HepG2 (cell line): ENCODE data around the gene SIN3A. TPM values are rescaled to one million over a fixed set of nuclear protein-coding genes. Genes with fewer than 3 reads are reported as not detected.

ENCODE experiments used
- ADNP ChIP-seq: sonication (generic); formaldehyde crosslinking; IDR thresholded peaks from 2 replicates; pipeline ENCODE4 v1.4.0; 2020; ENCODE audit warnings: missing genetic modification reagents
- ARID3A ChIP-seq: IDR thresholded peaks from 2 replicates; pipeline ENCODE4 v1.6.1; 2012; ENCODE audit warnings: low read depth, low read length, improper control_type of control experiment
- CEBPG ChIP-seq: IDR thresholded peaks from 2 replicates; pipeline ENCODE4 v1.6.1; 2016
- DZIP1 ChIP-seq: sonication (generic); formaldehyde crosslinking; IDR thresholded peaks from 2 replicates; pipeline ENCODE4 v1.5.0; 2020; ENCODE audit warnings: mild to moderate bottlenecking, missing genetic modification reagents
- GATA4 ChIP-seq: sonication (generic); IDR thresholded peaks from 2 replicates; pipeline ENCODE4 v1.6.1; 2016; ENCODE audit warnings: antibody characterized with exemption, low read depth, borderline replicate concordance
- HNF1B ChIP-seq: sonication (generic); formaldehyde crosslinking; IDR thresholded peaks from 2 replicates; pipeline ENCODE4 v1.5.1; 2020; ENCODE audit warnings: mild to moderate bottlenecking, moderate library complexity, missing genetic modification reagents
- HOXA5 ChIP-seq: sonication (generic); formaldehyde crosslinking; IDR thresholded peaks from 2 replicates; pipeline ENCODE4 v1.4.0; 2020; ENCODE audit warnings: missing genetic modification reagents
- MIXL1 ChIP-seq: IDR thresholded peaks from 2 replicates; pipeline ENCODE4 v1.6.1; 2016
- MYC ChIP-seq: sonication (generic); formaldehyde crosslinking; IDR thresholded peaks from 2 replicates; pipeline ENCODE4 v1.9.0; 2021; ENCODE audit warnings: missing genetic modification reagents, borderline replicate concordance
- NFYB ChIP-seq: sonication (generic); formaldehyde crosslinking; IDR thresholded peaks from 2 replicates; pipeline ENCODE4 v1.4.0; 2020; ENCODE audit warnings: missing genetic modification reagents
- PCBP1 ChIP-seq: fragments of 200-400 bp; formaldehyde crosslinking; IDR thresholded peaks from 2 replicates; pipeline ENCODE4 v1.6.1; 2017; ENCODE audit warnings: mild to moderate bottlenecking, low read depth, low read length, borderline replicate concordance
- SYNCRIP ChIP-seq: fragments of 200-400 bp; formaldehyde crosslinking; IDR thresholded peaks from 2 replicates; pipeline ENCODE4 v1.6.1; 2018; ENCODE audit warnings: mild to moderate bottlenecking, low read depth, low read length; ENCODE audit not compliant: insufficient read depth
- TAF1 ChIP-seq: sonication (generic); formaldehyde crosslinking; IDR thresholded peaks from 2 replicates; pipeline ENCODE4 v1.4.0; 2020; ENCODE audit warnings: missing genetic modification reagents
- TMF1 ChIP-seq: sonication (generic); formaldehyde crosslinking; IDR thresholded peaks from 2 replicates; pipeline ENCODE4 v1.8.1; 2022; ENCODE audit warnings: low read depth, missing genetic modification reagents
- TOE1 ChIP-seq: sonication (generic); formaldehyde crosslinking; IDR thresholded peaks from 2 replicates; pipeline ENCODE4 v1.4.0; 2020; ENCODE audit warnings: mild to moderate bottlenecking, missing genetic modification reagents
- XRCC5 ChIP-seq: fragments of 200-400 bp; formaldehyde crosslinking; optimal IDR thresholded peaks from 2 replicates; pipeline ENCODE3; 2017; ENCODE audit warnings: mild to moderate bottlenecking, low read length
- ZNF142 ChIP-seq: sonication (generic); formaldehyde crosslinking; IDR thresholded peaks from 2 replicates; pipeline ENCODE4 v1.4.0; 2020; ENCODE audit warnings: missing genetic modification reagents
- ZNF775 ChIP-seq: sonication (generic); formaldehyde crosslinking; IDR thresholded peaks from 2 replicates; pipeline ENCODE4 v1.4.0; 2020; ENCODE audit warnings: missing genetic modification reagents, mild to moderate bottlenecking, moderate library complexity, borderline replicate concordance
- polyA plus RNA-seq, 8 experiments: library from polyadenylated mRNA; depleted of rRNA in 3 of 8; stranded (reverse) in 7 of 8; unstranded in 1 of 8; fragments of >200 nt; fragmentation: Illumina TruSeq in 4 of 8; extraction: Trizol in 4 of 8; gene quantifications; 2 replicates each; pipeline versions ENCODE4 v1.2.1 to v1.2.3, GENCODE V29; 2011 to 2016; ENCODE audit warnings: low read depth in 4 of 8, missing spikeins in 1 of 8, mixed read lengths in 1 of 8; ENCODE audit not compliant: insufficient read depth in 1 of 8
- total RNA-seq, 5 experiments: library from RNA; depleted of rRNA; stranded (reverse); fragments of >200 nt; fragmentation: Illumina TruSeq; extraction: Trizol; gene quantifications; 2 replicates each; pipeline ENCODE4 v1.2.3, GENCODE V29; 2016; ENCODE audit warnings: low read depth in 1 of 5

The SIN3A gene
- total and polyA plus RNA-seq, 2 of the 13 experiments (the other 11 are each of a cell fraction or from before 2014, with no cell fraction given) = 16.1 to 28.1 TPM

GRCh38 chr15:75455982-75456531 lies 4.6 kb upstream of the SIN3A start (continued):
- TF ChIP-seq HNF1B (CRISPR knock-in tag) (0 out of 2 replicates have a peak, but pooled peaks have one; percentile 47), ZNF775 (no peak), MYC (CRISPR knock-in tag) (peak; percentile 31; the same call in 1 of the 2 replicates), DZIP1 (CRISPR knock-in tag) (no peak), CEBPG (CRISPR knock-in tag) (peak; percentile 59), GATA4 (no peak), NFYB (CRISPR knock-in tag) (no peak), ADNP (CRISPR knock-in tag) (0 out of 2 replicates have a peak, but pooled peaks have one; percentile 30), XRCC5 (no peak), TOE1 (no peak), ARID3A (no peak; the same call in 1 of the 2 replicates), SYNCRIP (no peak), TMF1 (no peak), TAF1 (CRISPR knock-in tag) (peak; percentile 32; the same call in 1 of the 2 replicates), ZNF142 (CRISPR knock-in tag) (no peak), HOXA5 (no peak), PCBP1 (no peak), MIXL1 (CRISPR knock-in tag) (no peak)
